GM12878 (cell line): ENCODE data around the gene SLC39A11. TPM values are rescaled to one million over a fixed set of nuclear protein-coding genes. Genes with fewer than 3 reads are reported as not detected.

Source experiments
- BCL11A ChIP-seq: IDR thresholded peaks from 2 replicates; pipeline ENCODE4 v1.6.1; 2011; ENCODE audit warnings: low read depth, low read length
- BMI1 ChIP-seq: fragments of 450-650 bp; IDR thresholded peaks from 2 replicates; pipeline ENCODE4 v1.6.1; 2016; ENCODE audit warnings: mild to moderate bottlenecking, moderate library complexity, borderline replicate concordance
- BRCA1 ChIP-seq: IDR thresholded peaks from 2 replicates; pipeline ENCODE4 v1.6.1; 2011; ENCODE audit warnings: low read depth, low read length, improper control_type of control experiment
- NRF1 ChIP-seq: conservative IDR thresholded peaks from 2 replicates; pipeline ENCODE4 v1.6.1; 2011; ENCODE audit warnings: mild to moderate bottlenecking, low read depth, low read length, improper control_type of control experiment
- SUZ12 ChIP-seq: fragments of 200-600 bp; sonication (generic); IDR thresholded peaks from one replicate; pipeline ENCODE4 v1.6.1; 2018; ENCODE audit warnings: antibody characterized with exemption, mild to moderate bottlenecking; ENCODE audit not compliant: unreplicated experiment
- polyA plus RNA-seq, 11 experiments: library from polyadenylated mRNA; depleted of rRNA in 4 of 11; unstranded in 6 of 11; stranded (reverse) in 5 of 11; fragments of >200 nt; fragmentation: Nextera tagmentation in 4 of 11; fragmentation: Illumina TruSeq in 1 of 11; extraction: Ambion mirVana in 4 of 11; extraction: Trizol in 1 of 11; gene quantifications; 1 replicate in 1 of 11; 2 replicates in 10 of 11; pipeline versions ENCODE4 v1.2.1 to v1.2.3, GENCODE V29; 2011 to 2016; ENCODE audit warnings: inconsistent platforms in 2 of 11, missing spikeins in 2 of 11, low read depth in 1 of 11
- total RNA-seq, 4 experiments: library from RNA; depleted of rRNA in 3 of 4; stranded (reverse); fragments of >200 nt in 3 of 4; fragmentation: Illumina TruSeq in 1 of 4; extraction: Trizol in 1 of 4; gene quantifications; 2 replicates each; pipeline versions ENCODE4 v1.2.1 to v1.2.3, GENCODE V29; 2013 to 2021
- TF ChIP-seq, protein P1 (sequence below): IDR thresholded peaks from 2 replicates; pipeline ENCODE4 v1.6.1; 2012; ENCODE audit warnings: improper control_type of control experiment, low read depth, low read length; ENCODE audit not compliant: insufficient replicate concordance

The SLC39A11 gene
- total and polyA plus RNA-seq, 10 of the 15 experiments (the other 5 are each of a cell fraction or from before 2014, with no cell fraction given): 8.6 to 23.8 (median 14.0) TPM

GRCh38 chr17:72976971-72977770 lies 115.3 kb downstream of the SLC39A11 start (continued):
- no peak for TF ChIP-seq BRCA1
- TF ChIP-seq NRF1: no peak
- TF ChIP-seq BCL11A: no peak
- TF ChIP-seq BMI1: no peak
- no peak for TF ChIP-seq SUZ12
- TF ChIP-seq, protein P1, sequence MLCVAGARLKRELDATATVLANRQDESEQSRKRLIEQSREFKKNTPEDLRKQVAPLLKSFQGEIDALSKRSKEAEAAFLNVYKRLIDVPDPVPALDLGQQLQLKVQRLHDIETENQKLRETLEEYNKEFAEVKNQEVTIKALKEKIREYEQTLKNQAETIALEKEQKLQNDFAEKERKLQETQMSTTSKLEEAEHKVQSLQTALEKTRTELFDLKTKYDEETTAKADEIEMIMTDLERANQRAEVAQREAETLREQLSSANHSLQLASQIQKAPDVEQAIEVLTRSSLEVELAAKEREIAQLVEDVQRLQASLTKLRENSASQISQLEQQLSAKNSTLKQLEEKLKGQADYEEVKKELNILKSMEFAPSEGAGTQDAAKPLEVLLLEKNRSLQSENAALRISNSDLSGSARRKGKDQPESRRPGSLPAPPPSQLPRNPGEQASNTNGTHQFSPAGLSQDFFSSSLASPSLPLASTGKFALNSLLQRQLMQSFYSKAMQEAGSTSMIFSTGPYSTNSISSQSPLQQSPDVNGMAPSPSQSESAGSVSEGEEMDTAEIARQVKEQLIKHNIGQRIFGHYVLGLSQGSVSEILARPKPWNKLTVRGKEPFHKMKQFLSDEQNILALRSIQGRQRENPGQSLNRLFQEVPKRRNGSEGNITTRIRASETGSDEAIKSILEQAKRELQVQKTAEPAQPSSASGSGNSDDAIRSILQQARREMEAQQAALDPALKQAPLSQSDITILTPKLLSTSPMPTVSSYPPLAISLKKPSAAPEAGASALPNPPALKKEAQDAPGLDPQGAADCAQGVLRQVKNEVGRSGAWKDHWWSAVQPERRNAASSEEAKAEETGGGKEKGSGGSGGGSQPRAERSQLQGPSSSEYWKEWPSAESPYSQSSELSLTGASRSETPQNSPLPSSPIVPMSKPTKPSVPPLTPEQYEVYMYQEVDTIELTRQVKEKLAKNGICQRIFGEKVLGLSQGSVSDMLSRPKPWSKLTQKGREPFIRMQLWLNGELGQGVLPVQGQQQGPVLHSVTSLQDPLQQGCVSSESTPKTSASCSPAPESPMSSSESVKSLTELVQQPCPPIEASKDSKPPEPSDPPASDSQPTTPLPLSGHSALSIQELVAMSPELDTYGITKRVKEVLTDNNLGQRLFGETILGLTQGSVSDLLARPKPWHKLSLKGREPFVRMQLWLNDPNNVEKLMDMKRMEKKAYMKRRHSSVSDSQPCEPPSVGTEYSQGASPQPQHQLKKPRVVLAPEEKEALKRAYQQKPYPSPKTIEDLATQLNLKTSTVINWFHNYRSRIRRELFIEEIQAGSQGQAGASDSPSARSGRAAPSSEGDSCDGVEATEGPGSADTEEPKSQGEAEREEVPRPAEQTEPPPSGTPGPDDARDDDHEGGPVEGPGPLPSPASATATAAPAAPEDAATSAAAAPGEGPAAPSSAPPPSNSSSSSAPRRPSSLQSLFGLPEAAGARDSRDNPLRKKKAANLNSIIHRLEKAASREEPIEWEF: no peak
